KBM-7 (cell line): ENCODE data around the gene TBX5.
"Not testable (repeated sequence)": the region's sequence is repeated elsewhere in the genome, so short reads cannot be mapped to it uniquely, and the experiment has no call there.

Experiments
- DNase-seq: peaks from one replicate; pipeline ENCODE4 v3.0.0-alpha.2; 2015
- in situ Hi-C: fragments of 300-500 bp; cut with MboI; formaldehyde crosslinking; loops from 2 replicates; pipeline ENCODE4 v1.14.3; 2020; ENCODE audit warnings: low sequenced_read_pairs, low pct_unique_long_range_greater_than_20kb, mixed read lengths

The TBX5 gene

GRCh38 chr12:114396153-114396868 lies 9.6 kb downstream of the TBX5 start:
- no peak for DNase-seq
- in situ Hi-C loops = no loop called here

GRCh38 chr12:114395755-114396152 lies 10.2 kb downstream of the TBX5 start:
- in situ Hi-C loops = no loop called here
- DNase-seq = no peak

DNA sequence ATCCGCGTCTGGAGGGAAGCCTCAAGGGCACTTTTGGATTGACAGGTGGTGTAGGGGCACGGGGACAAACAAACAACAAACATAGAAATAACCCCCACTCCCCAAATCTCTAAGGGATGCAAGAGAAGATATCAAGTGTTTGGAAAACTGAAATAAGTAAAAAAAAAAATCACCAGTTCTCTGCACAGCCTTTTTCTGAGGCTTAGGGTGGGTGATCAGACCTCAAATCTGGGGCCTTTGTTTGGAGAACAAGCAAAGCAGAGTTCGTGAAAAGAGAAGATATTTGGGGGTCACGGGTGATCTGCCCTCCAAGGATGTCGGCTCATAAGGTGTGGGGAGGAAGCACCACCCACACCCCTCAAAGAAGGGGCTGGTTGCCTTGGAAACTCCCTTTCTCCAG lies 10.7 kb downstream of the TBX5 start:
- in situ Hi-C loops = no loop called here
- no peak for DNase-seq

- in situ Hi-C loops = no loop called here
- no peak for DNase-seq
Observed at GRCh38 chr12:114393569-114393968, 12.4 kb downstream of the TBX5 start.

DNA sequence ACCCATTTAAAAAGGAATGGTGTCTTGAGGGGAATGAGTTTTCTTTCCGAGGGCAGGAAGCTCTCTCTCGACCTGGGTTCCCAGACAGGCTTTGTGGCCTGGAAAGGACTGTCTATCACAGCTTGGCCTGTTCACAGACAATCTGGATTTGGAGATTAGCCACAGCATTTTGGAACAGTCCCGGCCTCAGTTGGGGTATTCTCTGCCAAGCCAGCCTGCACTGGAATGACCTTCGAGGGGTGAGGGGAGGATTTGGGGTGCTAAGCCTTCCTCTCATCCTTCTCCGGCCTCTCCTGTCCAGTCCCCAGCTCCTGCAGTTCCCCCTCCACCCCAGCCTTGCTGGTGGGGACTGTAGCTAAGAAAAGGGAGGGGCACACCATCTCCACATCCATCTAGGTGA lies 13.0 kb downstream of the TBX5 start:
- in situ Hi-C loops = no loop called here

GRCh38 chr12:114391088-114391487 lies 14.9 kb downstream of the TBX5 start:
- no peak for DNase-seq

More for the DNA sequence above, 13.0 kb downstream of the TBX5 start:
- no peak for DNase-seq

GRCh38 chr12:114384739-114385138 lies 21.2 kb downstream of the TBX5 start:
- in situ Hi-C loops = no loop called here
- DNase-seq = no peak

More at GRCh38 chr12:114391088-114391487, 14.9 kb downstream of the TBX5 start:
- in situ Hi-C loops = no loop called here

GRCh38 chr12:114381177-114381576 lies 24.8 kb downstream of the TBX5 start:
- no peak for DNase-seq
- in situ Hi-C loops = no loop called here

GRCh38 chr12:114371733-114372132 lies 34.2 kb downstream of the TBX5 start:
- DNase-seq = no peak
- in situ Hi-C loops = no loop called here

DNA sequence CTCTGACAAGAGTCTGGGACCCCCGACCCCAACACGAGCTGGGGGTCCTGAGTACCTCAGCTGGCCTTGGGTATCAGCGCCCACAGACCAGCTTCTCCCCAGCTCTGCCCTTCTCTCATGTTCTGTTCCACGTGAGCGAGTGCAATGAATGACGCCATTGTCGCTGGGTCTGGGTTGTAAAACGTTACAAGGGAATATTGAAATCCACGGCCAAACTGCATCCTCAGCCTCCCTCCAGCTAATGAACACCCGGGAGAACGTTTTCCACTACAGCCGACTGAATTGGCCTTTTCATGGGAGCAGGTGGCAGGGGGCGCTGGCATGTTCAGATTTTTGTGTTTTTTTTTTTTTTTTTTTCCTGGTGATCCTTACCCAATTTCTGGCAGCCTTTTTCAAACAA lies 34.7 kb downstream of the TBX5 start:
- DNase-seq = no peak
- in situ Hi-C loops = no loop called here

DNA sequence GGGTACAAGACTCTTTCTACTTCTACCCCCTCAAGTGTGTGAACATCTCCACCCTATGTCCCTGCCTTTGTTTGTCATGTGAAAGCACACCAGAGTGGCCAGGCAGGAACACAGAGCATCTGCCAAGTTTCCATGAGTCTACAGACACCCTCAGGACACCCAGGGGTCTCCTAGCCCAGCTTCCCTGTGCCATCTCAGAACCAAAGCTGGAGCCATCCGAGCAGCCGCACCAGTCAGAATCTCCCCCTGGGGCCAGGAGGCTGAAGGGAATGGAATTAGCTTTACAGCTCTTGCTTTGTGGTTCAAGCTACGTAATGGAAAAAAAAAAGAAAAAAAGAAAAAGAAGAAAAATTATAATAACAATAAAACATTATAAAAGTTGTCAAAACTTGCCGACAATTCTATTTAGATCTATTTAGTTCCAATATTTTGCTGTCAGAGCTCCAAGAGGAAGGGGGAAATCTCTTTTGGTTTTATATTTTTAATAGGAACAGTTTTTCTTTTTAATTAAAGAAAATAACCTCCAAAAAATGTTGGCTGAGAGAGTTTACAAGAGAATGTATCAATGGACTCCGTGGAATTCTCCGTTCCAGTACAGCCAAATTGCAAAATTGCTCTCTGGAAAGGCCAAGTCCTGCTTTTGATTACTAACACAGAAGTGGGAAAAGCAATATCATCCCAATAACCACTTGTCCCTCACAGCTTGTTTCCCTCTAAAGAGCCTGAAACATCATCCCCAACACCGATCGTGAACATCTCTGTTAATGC lies 37.1 kb downstream of the TBX5 start:
- no peak for DNase-seq
- in situ Hi-C loops = no loop called here

DNA sequence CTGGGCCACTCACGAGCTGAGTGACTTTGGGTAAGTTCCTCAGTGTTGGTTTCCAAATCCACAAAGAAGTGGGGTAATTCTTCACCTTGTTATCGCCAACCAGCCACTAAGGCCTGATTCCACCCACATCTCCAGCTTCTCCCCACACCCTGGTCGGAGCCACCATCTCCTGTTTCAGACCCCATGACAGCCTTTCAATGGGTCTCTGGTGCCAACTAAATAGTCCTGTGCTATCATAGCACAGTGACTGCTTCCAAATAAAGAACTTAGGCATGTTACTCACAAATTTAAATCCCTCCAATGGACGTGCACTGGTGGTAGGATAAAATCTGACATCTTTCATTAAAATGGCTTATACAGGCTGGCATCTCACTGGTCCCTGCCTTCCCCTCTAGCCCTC lies 44.0 kb downstream of the TBX5 start:
- in situ Hi-C loops = no loop called here
- no peak for DNase-seq

DNA sequence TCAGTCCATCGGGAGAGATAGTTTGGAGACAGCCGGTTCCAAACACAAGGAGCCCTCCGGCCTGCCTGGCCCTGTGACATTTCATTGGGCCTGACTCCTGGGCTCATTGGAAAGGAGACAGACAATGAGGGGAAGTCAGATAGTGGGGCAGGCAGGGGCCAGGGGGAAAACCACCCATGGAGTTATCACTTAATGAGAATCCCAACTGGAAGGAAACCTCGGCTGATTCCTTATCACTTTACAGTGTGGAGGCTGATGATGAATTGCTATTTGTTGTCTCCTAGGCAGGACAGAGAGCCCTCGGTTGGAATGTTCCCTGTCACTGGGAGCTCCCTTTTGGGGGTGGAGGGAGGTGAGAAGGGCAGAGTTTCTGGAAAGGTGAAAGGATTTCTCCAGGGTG lies 44.4 kb downstream of the TBX5 start:
- no peak for DNase-seq
- in situ Hi-C loops = no loop called here

- in situ Hi-C loops = no loop called here
- DNase-seq = no peak
Observed at GRCh38 chr12:114360485-114360884, 45.5 kb downstream of the TBX5 start.

GRCh38 chr12:114355389-114356088 lies 50.4 kb downstream of the TBX5 start:
- DNase-seq = peak; percentile 3
- in situ Hi-C loops = no loop called here

- in situ Hi-C loops, DNase-seq: not testable (repeated sequence)
Observed at GRCh38 chr12:114349239-114349638, 56.7 kb downstream of the TBX5 start.

DNA sequence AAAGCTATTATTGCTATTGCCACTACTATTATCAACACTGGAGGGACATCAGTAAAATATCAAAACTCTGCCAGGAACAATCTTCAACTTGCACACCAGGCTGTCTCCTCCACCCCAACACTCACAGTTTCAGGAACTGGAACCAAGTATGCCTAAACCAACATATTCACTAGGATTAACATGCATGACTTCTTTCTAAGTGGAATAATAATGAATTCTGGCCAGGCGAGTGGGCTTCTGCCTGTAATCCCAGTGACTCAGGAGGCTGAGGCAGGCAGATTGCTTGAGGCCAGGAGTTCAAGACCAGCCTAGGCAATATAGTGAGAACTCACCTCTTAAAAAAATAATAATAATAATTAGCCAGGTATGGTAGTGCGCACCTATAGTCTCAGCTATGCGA lies 58.1 kb downstream of the TBX5 start:
- in situ Hi-C loops = no loop called here
- DNase-seq = no peak

- DNase-seq = no peak
- in situ Hi-C loops = no loop called here
Observed at GRCh38 chr12:114344831-114345230, 61.1 kb downstream of the TBX5 start.

- DNase-seq = no peak
- in situ Hi-C loops = no loop called here
Observed at GRCh38 chr12:114344303-114344663, 61.7 kb downstream of the TBX5 start.

- DNase-seq = no peak
- in situ Hi-C loops = no loop called here
Observed at GRCh38 chr12:114343585-114344302, 62.2 kb downstream of the TBX5 start.
